ENCODE data around the gene AGBL4.

DNA sequence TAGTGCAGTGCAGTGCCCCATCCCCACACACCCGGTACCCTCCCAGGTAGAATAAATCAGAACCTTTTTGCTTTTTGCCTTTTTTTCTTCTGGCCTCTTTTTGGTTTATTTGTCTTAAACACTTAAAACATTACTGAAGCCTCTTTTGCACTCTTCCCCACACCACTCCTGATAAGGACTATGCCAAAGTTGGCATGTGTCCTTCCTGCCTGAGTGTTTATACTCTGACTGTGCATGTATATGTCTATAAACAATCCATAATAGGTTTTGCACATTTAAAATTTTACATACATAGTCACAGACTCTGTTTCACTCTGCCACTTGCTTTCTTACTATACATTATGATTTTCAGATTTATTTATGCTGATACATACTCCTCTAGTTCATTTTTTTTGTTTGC is 1306.7 kb downstream of the AGBL4 start:
- TF ChIP-seq POLR2A (IDR thresholded peaks at IDR 0.05; ENCODE audit: low read depth, low read length) (no peak), POLR2AphosphoS5 (IDR thresholded peaks at IDR 0.05; ENCODE audit: low read depth, low read length) (no peak)

Measured in GM12892 (cell line).